Fibroblast of pulmonary artery (primary cell): ENCODE data around the gene NRP2.
A peak's percentile ranks its signal among the peaks of the same experiment; 100 is the strongest.

Source experiments
- DNase-seq: peaks from one replicate; pipeline ENCODE4 v3.0.0-alpha.2; 2010; ENCODE audit warnings: low read depth
- H3K4me3 ChIP-seq: replicated peaks from 2 replicates; pipeline ENCODE4 v1.5.1; 2011; ENCODE audit warnings: low read depth, mild to moderate bottlenecking, control low read depth, low read length, moderate library complexity
- TF ChIP-seq, protein P1 (sequence below): IDR thresholded peaks from 2 replicates; pipeline ENCODE4 v1.5.1; 2011; ENCODE audit warnings: mild to moderate bottlenecking, control low read depth, low read length, inconsistent platforms; ENCODE audit errors: missing control alignments

Gene NRP2

DNA sequence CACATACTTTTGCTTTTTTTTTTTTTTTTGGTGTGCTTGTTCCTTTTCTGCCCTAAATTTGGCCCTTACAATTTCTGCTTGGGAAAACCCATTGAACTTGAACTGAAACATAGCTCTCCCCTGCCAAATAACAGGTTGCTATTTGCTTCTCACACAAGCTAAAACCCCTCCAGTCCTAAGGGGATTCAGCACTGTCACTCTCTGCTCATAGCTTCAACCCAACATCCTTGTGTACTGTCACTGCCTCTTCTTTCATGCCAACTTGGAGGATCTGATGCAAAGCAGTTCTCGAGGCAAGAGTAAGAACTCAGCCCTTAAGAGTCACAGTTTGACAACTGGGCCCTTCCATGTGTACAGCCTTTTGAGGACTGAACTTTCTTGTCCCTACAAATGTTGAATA, 30.6 kb upstream of the NRP2 start:
- H3K4me3 ChIP-seq = no peak overlapping the region
- no peak for DNase-seq
- TF ChIP-seq, protein P1, sequence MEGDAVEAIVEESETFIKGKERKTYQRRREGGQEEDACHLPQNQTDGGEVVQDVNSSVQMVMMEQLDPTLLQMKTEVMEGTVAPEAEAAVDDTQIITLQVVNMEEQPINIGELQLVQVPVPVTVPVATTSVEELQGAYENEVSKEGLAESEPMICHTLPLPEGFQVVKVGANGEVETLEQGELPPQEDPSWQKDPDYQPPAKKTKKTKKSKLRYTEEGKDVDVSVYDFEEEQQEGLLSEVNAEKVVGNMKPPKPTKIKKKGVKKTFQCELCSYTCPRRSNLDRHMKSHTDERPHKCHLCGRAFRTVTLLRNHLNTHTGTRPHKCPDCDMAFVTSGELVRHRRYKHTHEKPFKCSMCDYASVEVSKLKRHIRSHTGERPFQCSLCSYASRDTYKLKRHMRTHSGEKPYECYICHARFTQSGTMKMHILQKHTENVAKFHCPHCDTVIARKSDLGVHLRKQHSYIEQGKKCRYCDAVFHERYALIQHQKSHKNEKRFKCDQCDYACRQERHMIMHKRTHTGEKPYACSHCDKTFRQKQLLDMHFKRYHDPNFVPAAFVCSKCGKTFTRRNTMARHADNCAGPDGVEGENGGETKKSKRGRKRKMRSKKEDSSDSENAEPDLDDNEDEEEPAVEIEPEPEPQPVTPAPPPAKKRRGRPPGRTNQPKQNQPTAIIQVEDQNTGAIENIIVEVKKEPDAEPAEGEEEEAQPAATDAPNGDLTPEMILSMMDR = no peak

DNA sequence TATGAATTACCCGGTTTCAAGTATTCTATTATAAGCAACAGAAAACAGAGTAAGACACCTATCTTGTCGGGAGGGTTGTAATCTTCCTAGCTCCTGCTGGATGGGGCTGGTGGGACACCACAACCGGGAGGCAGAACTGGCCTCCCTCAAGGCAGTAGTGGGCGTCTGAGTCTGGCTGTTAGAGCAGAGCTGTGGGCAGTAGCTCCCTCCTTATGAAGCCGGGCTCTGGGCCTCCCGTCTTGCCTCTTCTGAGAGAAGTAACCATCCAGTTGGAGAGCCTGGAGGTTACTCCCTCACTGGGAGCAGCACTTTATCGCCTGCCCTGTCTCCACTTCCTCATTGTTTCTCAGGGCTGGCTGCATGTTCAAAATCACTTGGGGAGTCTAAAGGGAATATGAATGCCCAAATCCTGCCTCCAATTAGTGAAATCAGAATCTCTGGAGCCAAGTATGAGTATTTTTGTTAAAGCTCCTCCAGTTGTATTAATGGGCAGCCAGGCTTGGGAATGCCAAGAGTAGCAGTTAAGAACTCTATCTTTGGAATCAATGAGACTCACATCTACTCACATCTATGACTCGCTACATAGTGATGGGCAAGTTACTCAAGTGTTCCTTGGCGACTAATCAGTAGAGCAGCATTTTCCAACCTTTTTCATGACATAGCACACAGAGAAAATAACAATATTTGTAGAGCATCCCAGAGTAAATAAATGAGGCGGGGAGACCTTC, 27.3 kb upstream of the NRP2 start:
- H3K4me3 ChIP-seq = no peak overlapping the region
- TF ChIP-seq, protein P1 = no peak
- DNase-seq = peak; percentile 45

DNA sequence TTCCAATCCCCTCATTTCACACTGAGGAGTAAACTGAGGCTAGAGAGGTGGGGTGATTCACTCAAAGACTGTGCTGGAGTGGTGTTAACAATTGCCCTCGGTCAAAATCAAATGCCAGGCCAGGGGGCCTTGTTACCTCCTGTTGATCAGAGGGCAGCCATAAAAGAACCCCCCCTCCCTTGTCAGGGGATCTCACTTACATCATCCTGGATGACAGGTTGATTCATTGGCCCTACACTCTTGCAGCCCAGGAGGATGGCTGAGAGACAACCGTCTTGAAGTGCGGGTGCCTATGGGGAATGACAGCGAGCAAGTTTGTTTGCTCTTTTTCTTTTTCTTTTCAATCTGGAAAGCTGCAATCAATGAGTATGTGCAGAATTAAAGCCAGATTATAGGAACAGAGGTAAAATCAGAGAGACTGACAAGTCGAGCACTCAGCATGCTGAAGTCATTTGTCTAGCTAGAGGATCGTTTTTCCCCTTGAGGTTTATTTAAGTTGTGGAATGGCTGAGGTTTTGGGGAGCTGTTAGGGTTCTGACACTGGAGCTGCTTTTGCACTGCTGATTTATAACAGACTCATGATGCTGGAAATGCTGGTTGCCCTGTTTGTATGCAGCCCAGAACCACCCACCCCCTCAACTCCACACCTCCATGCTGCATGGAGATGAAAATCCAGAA, 26.4 kb upstream of the NRP2 start:
- DNase-seq = no peak
- no peak overlapping the region for H3K4me3 ChIP-seq
- TF ChIP-seq, protein P1 = no peak

DNA sequence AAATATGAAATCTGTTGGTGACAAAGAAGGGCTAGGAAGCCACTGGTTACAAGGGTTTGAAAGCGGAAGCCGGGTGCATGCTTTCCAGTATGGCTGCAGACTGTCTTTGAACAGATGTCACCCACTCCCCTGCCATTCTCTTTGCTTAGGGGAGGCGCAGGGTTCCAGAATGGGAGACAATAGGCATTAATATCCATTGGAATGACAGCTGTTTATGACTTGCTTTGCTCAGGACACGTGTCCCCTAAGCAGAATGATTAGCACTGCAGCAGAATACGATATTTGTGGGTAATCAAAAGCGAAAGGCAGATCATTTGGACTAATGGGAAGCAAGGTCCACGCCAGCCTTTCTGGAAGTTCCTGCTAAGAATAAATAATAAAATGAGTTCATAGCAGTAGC, 25.8 kb upstream of the NRP2 start:
- TF ChIP-seq, protein P1 = no peak

DNA sequence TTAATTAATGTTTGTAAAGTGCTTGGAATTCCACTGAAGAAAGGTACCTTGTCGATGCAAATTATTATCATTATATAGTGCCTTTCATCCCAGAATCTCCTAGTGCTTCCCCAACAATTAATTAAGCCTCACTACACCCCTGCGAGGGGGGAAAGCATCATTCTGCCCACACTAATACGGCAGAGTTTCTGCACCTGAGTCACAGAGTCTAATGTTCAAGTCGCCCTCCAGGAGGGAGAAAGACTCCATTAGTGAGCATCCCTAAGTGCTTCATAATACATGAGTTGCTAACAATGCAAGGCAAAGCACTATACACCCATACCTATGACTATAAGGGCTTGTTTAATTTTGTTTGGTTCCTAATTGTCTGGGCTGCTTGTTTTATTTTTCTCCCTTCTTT, 25.4 kb upstream of the NRP2 start:
- TF ChIP-seq, protein P1 = no peak
- H3K4me3 ChIP-seq = no peak overlapping the region
- DNase-seq = no peak

More for the DNA sequence above, 25.8 kb upstream of the NRP2 start:
- DNase-seq = no peak
- H3K4me3 ChIP-seq = no peak overlapping the region

DNA sequence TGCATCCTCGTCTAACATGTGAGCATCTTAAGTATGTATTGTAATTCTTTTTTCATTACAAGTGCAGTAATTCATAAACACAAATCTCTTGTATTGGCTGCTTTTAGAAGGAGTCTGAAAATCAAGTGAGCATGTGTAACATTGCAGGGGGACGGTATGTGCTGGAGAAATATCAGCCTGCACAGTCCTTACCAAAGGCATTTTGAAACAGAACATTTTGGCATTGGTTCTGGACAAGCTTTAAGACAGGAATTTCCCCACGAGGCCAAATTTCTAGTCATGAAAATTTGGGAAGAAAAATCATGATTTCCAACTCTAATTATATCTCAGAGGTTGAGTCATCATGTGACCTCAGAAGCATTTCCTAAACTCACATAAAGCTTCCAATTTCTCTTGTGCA, 24.7 kb upstream of the NRP2 start:
- no peak overlapping the region for H3K4me3 ChIP-seq
- TF ChIP-seq, protein P1 = no peak
- peak; percentile 81 for DNase-seq
